ENCODE data around the gene KIAA1958. TPM values are rescaled to one million over a fixed set of nuclear protein-coding genes. Genes with fewer than 3 reads are reported as not detected.

Gene KIAA1958
- total RNA-seq, 1 experiment from 2014 or later = 18.5 TPM

GRCh38 chr9:112540800-112541199 lies 54.2 kb downstream of the KIAA1958 start:
- RAD21 ChIA-PET (ENCODE audit: low non-redundant PET in 1 of 2, low total read pairs in 2 of 2, uncharacterized antibody in 2 of 2, unreplicated experiment in 2 of 2) = no interaction called here

More at GRCh38 chr9:112540800-112541199, 54.2 kb downstream of the KIAA1958 start:
- no peaks in the 10 kb centered on the region for H3K27me3 ChIP-seq (ENCODE audit: insufficient read depth, low read length)
- ATAC-seq (no peak), DNase-seq (ENCODE audit: low read depth, low spot score) (no peak)
- H3K36me3 ChIP-seq (ENCODE audit: control insufficient read depth in 1 of 2, insufficient read depth in 2 of 2, low read length in 2 of 2) = no peaks in the 10 kb centered on the region
- no peaks in the 10 kb centered on the region for H3K9me2 ChIP-seq (ENCODE audit: insufficient read depth)
- no peaks in the 10 kb centered on the region for H3K9me3 ChIP-seq (ENCODE audit: control insufficient read depth in 1 of 2, insufficient read depth in 1 of 2, low read depth in 1 of 2, low read length in 2 of 2)
- H3K4me1 ChIP-seq (ENCODE audit: control insufficient read depth in 1 of 2, insufficient read depth in 2 of 2, low read length in 2 of 2) = no peaks in the 10 kb centered on the region
- H3K4me3 ChIP-seq (replicated peaks in 1 of 2; ENCODE audit: low read depth in 1 of 2, low read length in 2 of 2) = no peak overlapping the region
- no peaks in the 10 kb centered on the region for H3K79me2 ChIP-seq (ENCODE audit: insufficient read depth, low read length)
- no peak overlapping the region for H2AFZ ChIP-seq (ENCODE audit: low read depth, low read length, poor library complexity, severe bottlenecking)
- no peak overlapping the region for H3K9ac ChIP-seq (ENCODE audit: low read length)
- intact Hi-C loops (cut with micrococcal nuclease) = no loop called here
- POLR2A ChIA-PET = no interaction called here
- no peak overlapping the region for H3K27ac ChIP-seq (ENCODE audit: low read depth, low read length)
- no TSS peak for BruUV-seq (replicated peaks)
- CTCF ChIA-PET = no interaction called here
- TF ChIP-seq ZFX (IDR thresholded peaks at IDR 0.05) (no peak), JUND (IDR thresholded peaks at IDR 0.05) (no peak), CTCF (IDR thresholded peaks at IDR 0.05 in 2 of 3, conservative IDR thresholded peaks at IDR 0.05 in 1 of 3; ENCODE audit: borderline replicate concordance in 1 of 3, insufficient read depth in 1 of 3, low read depth in 2 of 3, low read length in 2 of 3) (no peak), EGR1 (IDR thresholded peaks at IDR 0.05; ENCODE audit: low read depth) (no peak), MAX (IDR thresholded peaks at IDR 0.05) (no peak), CBX3 (IDR thresholded peaks at IDR 0.05; ENCODE audit: low read depth) (no peak), FOSL1 (IDR thresholded peaks at IDR 0.05; ENCODE audit: low read depth) (no peak), RAD21 (IDR thresholded peaks at IDR 0.05; ENCODE audit: low read depth) (no peak), TCF7L2 (IDR thresholded peaks at IDR 0.05; ENCODE audit: borderline replicate concordance, extremely low read depth, insufficient read depth, insufficient read length) (no peak), SP1 (IDR thresholded peaks at IDR 0.05; ENCODE audit: low read depth) (no peak), REST (IDR thresholded peaks at IDR 0.05; ENCODE audit: low read depth) (no peak), EZH2phosphoT487 (IDR thresholded peaks at IDR 0.05; ENCODE audit: borderline replicate concordance) (no peak), POLR2AphosphoS5 (IDR thresholded peaks at IDR 0.05; ENCODE audit: low read depth, low read length) (no peak), EZH2 (IDR thresholded peaks at IDR 0.05) (no peak), ZNF274 (IDR thresholded peaks at IDR 0.05; ENCODE audit: low read depth, low read length) (no peak), POLR2A (IDR thresholded peaks at IDR 0.05; ENCODE audit: borderline replicate concordance, extremely low read depth, insufficient read depth, insufficient read length) (no peak), ATF3 (IDR thresholded peaks at IDR 0.05) (no peak), YY1 (IDR thresholded peaks at IDR 0.05; ENCODE audit: extremely low read depth, insufficient replicate concordance, low read depth, low read length) (no peak), ZBTB33 (IDR thresholded peaks at IDR 0.05; ENCODE audit: extremely low read depth, insufficient replicate concordance, low read length) (no peak)
- H4K20me1 ChIP-seq (ENCODE audit: insufficient read depth) = no peaks in the 10 kb centered on the region
- no peak overlapping the region for H3K4me2 ChIP-seq (ENCODE audit: low read length)

All from HCT116 (cell line).